GM12801 (cell line): Measurements from ENCODE around the gene ALK.

Experiments
- TF ChIP-seq, protein P1 (sequence below): IDR thresholded peaks from one replicate; pipeline ENCODE4 v1.5.1; 2011; ENCODE audit warnings: control low read depth; ENCODE audit not compliant: insufficient read length; ENCODE audit errors: extremely low read depth

ALK gene

DNA sequence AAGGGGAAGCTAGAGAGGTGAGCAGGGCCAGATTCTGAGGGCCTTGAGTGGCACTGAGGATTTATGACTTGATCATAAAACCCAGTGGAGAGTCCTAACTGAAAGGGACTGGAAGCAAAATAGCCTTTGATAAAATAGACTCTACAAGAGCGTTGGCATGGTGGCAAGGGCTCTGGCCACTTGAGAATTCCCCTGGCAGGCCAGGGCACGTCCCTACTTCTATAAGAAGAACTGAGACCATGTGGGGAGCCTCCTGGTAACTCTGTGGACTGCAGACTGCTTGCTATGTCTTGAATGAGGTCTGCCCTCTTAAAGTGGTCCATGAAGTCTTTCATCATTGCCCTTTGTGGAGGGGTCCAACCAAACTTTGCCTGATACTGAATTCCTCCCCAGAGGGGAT lies 324.8 kb downstream of the ALK start:
- TF ChIP-seq, protein P1, sequence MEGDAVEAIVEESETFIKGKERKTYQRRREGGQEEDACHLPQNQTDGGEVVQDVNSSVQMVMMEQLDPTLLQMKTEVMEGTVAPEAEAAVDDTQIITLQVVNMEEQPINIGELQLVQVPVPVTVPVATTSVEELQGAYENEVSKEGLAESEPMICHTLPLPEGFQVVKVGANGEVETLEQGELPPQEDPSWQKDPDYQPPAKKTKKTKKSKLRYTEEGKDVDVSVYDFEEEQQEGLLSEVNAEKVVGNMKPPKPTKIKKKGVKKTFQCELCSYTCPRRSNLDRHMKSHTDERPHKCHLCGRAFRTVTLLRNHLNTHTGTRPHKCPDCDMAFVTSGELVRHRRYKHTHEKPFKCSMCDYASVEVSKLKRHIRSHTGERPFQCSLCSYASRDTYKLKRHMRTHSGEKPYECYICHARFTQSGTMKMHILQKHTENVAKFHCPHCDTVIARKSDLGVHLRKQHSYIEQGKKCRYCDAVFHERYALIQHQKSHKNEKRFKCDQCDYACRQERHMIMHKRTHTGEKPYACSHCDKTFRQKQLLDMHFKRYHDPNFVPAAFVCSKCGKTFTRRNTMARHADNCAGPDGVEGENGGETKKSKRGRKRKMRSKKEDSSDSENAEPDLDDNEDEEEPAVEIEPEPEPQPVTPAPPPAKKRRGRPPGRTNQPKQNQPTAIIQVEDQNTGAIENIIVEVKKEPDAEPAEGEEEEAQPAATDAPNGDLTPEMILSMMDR = no peak

DNA sequence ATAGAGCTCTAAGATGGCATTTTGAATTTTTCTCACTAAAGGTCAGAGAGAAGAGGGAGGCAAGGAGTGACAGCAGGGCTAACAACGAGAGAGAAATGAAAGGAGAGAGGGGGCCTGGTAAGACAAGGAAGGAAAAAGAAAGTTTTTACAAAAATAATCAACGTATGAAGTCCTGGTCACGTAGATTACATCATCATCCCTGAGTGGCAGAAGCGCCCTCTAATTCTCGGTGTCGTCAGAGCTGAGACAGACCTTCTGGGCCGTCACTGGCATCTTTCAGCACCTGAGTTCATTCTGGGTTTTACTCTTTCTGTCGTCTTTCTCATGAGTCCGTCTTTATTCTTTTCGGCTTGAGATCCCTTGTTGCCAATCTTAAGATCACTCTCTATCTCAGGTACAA lies 329.8 kb downstream of the ALK start:
- TF ChIP-seq, protein P1 = no peak

DNA sequence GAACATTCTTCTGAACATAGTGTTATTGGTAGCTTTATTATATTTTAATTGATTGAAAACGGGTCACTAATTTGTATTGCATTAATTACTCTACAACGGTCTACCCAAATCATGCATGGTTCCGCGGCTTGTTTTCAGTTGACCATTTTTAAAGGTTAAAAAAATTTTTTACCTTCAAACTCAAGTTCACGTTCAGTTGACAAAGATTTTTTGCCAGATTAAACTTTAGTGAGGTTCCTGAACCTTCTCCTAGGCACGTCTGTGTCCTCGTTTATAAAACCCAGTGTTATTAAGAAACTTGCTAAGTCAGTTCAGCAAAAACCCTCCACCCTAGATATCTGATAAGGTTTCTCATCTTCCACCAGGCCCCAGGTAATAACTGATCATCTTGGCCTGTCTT lies 331.2 kb downstream of the ALK start:
- TF ChIP-seq, protein P1 = no peak

DNA sequence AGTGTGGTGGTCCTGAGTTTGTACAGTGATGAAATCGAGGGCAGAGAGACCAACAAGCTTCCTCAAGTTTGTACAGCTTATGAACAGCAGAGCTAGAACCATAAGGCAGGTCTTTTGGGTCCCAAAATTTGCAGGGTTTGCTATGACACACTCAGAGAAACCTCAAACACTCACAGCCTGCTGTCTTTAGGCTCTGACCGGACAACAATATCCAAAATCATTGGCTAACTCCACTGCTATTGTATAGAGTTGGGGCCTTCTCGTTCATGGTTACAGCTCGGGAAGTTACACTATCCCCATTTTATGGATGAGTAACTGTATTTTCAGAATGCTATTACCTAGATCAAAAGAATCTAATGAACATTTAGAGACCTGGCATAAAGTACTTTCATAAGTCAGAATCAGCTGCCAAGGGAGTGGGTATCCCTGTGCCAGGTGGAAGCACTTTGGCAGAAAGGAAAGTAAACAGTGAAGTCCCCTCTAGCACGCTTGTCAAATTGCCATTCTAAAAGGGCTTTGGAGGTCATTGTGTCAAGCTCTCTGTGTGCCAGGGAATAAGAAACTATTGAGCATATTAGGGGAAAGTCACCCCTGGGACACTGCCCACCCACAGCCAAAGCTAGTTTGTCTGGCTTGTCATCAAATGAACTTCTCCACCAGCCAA lies 331.8 kb downstream of the ALK start:
- TF ChIP-seq, protein P1 = no peak

DNA sequence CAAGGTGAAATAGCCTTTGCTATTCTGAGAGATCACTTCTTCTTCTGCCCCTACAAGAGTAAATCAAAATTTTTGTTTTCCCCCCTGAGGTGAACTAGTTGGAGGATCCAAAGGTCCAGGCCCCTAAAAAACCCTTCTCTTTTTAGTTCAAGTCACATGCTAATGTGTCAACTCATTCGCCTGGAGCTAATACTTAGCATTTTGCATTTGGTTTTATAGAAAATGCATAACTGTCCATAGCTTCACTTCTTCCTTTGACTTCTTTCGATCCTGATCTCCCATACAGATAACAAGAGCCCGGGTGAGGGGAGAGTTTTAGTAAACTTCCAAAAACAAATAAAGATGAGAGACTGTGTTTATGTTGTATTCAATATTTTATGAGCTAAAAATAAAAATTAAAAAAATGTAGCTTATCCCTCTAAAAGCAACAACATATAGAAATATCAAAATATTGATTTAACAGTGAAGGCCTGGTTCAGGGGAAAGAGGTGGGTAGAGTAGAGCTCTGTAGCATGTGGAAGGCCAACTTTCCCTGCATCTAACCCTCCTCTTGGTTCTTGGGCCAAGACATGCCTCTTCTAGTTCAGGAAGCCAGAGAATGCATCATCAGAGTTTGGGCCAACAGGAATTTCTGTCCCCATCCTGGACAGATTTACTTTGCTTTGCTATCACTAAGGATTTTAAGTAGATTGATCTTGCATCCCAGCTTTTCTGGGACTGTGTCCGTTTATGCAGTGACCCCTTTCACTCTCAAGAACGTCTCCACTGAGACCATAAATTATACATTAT lies 333.8 kb downstream of the ALK start:
- TF ChIP-seq, protein P1 = no peak

DNA sequence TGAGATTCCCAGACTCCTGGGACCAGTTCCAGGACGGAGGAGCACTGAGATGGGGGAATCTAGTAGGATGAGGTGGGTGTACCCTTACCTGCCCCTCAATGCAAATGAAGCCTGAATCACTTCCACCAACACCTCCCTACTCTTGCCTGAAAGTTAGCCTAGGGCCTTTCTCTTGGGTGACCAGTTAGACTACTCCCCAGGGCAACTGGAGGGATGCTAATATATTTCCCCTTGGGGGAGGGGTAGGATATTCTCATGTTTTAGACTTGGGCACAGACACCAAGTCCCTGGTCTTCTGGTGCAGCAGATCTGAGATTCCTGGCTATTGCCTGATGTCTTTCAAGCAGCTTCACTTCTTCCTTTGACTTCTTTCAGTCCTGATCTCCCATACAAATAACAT lies 334.5 kb downstream of the ALK start:
- TF ChIP-seq, protein P1 = no peak

- TF ChIP-seq, protein P1 = no peak
These were observed 337.7 kb downstream of the ALK start for GRCh38 chr2:29583548-29584156.
